ENCODE results near the gene RBM4.

The RBM4 gene

GRCh38 chr11:66652651-66653050 lies 14.1 kb downstream of the RBM4 start:
- DNase-seq (ENCODE audit: low spot score): no peak

GRCh38 chr11:66653123-66653522 lies 14.6 kb downstream of the RBM4 start:
- DNase-seq (ENCODE audit: low spot score): no peak

- no peak for DNase-seq (ENCODE audit: low spot score)
Observed at GRCh38 chr11:66659763-66660162, 21.3 kb downstream of the RBM4 start.

DNA sequence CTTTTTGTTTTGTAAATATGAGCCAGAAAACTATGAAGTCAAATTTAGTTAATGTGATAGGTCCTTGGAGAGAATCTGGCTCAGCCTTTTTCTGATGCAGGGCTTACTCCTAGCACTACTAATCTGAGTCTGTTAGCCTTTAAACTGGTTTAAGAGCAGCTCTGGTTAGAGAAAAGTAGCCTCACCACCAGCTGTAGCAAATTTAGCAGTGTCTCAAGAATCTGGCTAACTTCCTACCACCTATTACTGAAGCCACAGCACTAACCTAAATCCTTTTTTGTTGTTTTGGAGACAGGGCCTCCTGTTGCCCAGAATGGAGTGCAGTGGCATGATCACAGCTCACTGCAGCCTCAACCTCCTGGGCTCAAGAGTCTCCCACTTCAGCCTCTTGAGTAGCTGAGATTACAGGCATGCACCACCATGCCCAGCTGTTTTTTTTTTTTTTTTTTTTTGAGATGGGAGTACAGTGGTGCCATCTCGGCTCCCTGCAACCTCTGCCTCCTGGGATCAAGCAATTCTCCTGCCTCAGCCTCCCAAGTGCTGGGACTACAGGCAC lies 25.3 kb downstream of the RBM4 start:
- no peak for DNase-seq (ENCODE audit: low spot score)

DNA sequence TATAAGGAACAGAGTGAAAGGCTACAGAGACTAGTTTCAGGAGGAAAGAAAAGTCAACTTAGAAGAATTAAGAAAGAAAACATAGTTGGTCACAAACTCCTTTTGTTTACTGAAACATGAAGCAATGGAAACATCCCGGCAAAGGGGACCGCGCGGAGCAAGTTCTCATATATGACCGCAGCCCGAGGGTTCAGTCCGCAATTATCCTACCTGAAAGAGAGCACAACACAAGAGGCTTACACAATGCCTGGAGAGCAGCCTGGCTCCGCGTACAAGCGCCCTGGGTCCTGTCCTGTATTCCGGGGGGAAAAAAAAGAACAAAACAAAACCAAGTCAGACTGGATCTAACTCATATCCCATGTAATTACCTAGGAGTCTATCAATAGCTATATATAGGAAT lies 26.9 kb downstream of the RBM4 start:
- no peak for DNase-seq (ENCODE audit: low spot score)

DNA sequence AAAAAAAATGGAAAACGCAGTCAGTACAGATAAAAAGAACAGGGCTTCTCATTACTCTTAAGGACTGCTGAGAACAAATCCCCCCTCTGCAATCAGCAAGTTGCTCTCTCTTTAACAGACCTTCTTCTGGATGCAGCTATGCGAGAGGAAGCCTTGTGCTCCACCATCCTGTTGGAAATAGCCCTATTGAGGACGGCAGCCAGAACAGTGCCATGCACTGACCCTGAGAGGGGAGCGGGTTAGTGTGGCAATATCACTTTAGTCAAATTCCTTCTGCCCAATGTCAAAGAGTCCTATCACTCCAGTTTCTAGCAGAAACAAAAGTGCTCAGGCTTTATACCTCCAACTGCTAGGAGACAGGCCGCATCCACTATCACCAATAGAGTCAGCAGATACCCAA lies 32.3 kb downstream of the RBM4 start:
- no peak for DNase-seq (ENCODE audit: low spot score)

- no peak for DNase-seq (ENCODE audit: low spot score)
Observed at GRCh38 chr11:66674964-66675602, 36.6 kb downstream of the RBM4 start.

- DNase-seq (ENCODE audit: low spot score): no peak
Observed at GRCh38 chr11:66676282-66676919, 37.9 kb downstream of the RBM4 start.

- DNase-seq (ENCODE audit: low spot score): no peak
Observed at GRCh38 chr11:66676931-66677598, 38.6 kb downstream of the RBM4 start.

GRCh38 chr11:66677599-66678375 lies 39.3 kb downstream of the RBM4 start, which contains the start of gene RBM4B:
RBM4B (minus strand) TSS chr11:66677887; CDS start chr11:66677079, 808 bp downstream.
- DNase-seq (ENCODE audit: low spot score): peak; percentile 94

DNA sequence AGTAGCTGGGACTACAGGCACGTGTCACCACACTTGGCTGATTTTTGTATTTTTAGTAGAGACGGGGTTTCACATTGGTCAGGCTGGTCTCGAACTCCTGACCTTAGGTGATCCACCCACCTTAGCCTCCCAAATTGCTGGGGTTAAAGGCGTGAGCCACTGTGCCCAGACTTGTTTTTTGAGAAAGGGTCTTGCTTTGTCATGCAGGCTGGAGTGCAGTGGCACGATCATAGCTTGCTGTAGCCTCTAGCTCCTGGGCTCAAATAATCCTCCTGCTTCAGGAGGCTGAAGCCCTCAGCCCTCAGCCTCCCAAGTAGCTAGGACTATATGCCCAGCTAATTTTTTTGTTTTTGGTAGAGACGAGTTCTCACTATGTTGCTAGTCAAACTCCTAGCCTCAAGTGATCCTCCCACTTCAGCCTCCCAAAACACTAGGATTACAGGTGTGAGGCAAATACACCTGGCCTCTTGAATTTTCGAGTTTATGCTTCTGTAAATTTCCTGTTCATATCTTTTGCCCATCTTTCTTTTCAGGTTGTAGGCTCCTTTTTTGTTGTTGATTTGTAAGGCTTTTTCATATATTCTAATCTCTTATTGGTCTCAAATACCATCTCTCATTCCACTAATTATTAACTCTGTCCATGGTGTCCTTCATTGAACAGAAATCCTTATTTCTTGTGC lies 42.6 kb downstream of the RBM4 start:
- no peak for DNase-seq (ENCODE audit: low spot score)

DNA sequence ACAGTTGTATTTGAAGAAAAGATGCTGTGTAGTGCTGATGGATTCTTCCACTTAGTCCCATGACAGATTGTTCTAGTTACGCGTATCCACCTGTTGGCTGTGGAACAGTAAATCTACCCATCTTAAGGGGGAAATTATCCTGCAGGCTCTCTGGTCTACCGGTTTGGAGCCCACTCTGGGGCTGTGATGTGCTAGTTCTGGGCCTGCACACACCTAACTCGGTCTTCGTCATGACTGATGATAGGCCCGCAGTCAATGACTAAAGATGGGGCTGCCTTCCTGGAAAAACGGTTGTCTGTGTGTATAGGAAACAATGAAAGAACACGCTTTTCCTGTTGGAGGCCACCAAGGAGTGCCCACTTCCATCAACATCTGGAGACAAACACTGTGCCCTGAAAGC lies 45.4 kb downstream of the RBM4 start:
- DNase-seq (ENCODE audit: low spot score): no peak

DNA sequence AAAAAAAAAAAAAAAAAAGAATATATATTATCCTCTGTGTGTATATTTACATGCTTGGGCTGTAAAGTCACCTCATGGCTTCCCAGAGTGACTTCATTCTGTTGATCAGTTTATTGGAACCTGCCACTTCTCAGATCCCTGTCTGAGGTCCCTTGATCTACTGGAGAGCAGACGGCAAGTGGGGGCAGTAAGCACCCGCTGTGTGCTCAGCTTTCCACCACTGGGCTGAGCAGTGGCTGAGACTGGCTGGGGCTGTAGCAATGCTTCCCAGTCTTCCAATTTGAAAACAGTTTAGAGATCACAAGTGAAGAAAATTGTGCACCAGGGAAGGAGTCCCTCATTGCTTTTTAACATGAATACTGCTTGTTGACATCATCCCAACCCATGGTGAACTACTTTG lies 46.1 kb downstream of the RBM4 start:
- no peak for DNase-seq (ENCODE audit: low spot score)

GRCh38 chr11:66685276-66686099 lies 47.0 kb downstream of the RBM4 start:
- DNase-seq (ENCODE audit: low spot score): no peak

GRCh38 chr11:66686100-66686785 lies 47.7 kb downstream of the RBM4 start:
- DNase-seq (ENCODE audit: low spot score): no peak

- DNase-seq (ENCODE audit: low spot score): no peak
Observed at GRCh38 chr11:66686801-66687750, 48.6 kb downstream of the RBM4 start.

DNA sequence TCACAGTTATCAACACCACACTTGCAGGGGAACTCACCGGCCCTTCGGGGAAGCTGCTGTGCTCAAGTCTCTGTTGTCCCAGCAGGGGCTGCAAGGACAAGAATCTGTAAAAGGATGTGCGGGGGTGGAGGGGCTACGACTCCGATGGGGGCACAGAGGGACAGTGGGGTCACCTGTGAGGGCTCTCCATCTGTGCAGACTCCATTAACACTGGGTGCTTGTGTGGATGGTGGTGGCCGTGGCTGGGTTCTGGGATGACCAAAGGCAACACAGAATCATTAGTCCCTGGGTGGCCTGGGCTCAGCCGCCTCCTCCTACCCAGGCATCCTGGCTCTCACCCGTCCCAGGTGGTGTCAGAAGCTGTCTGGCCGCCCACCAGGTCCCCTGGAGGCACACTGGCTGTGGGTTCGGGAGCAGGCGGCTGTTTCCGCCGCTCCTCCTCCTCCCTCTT lies 49.4 kb downstream of the RBM4 start:
- no peak for DNase-seq (ENCODE audit: low spot score)

GRCh38 chr11:66688561-66689534 lies 50.3 kb downstream of the RBM4 start:
- DNase-seq (ENCODE audit: low spot score): no peak
